Epithelial cell of esophagus (primary cell): Measurements from ENCODE around the gene YWHAG.
A peak's percentile ranks its signal among the peaks of the same experiment; 100 is the strongest.

Experiments used
- DNase-seq: peaks from one replicate; pipeline ENCODE4 v3.0.0; 2010; ENCODE audit warnings: low read depth
- H3K4me3 ChIP-seq: 2 replicates; pipeline ENCODE4 v1.5.1; 2011; ENCODE audit warnings: mild to moderate bottlenecking, low read length, control low read depth
- CTCF ChIP-seq: IDR thresholded peaks from 2 replicates; pipeline ENCODE4 v1.5.1; 2011; ENCODE audit warnings: low read depth, mild to moderate bottlenecking, low read length, control low read depth, inconsistent platforms; ENCODE audit not compliant: insufficient read depth; ENCODE audit errors: missing control alignments

YWHAG gene

GRCh38 chr7:76377186-76377918, 18.6 kb upstream of the YWHAG start:
- H3K4me3 ChIP-seq: no peak overlapping the region
- no peak for DNase-seq
- no peak for TF ChIP-seq CTCF

- no peak for DNase-seq
- no peak overlapping the region for H3K4me3 ChIP-seq
- TF ChIP-seq CTCF: no peak
Measured at GRCh38 chr7:76375251-76375650, 16.5 kb upstream of the YWHAG start.

GRCh38 chr7:76372984-76373833, 14.4 kb upstream of the YWHAG start:
- no peak overlapping the region for H3K4me3 ChIP-seq
- TF ChIP-seq CTCF: no peak
- DNase-seq: peak; percentile 92

GRCh38 chr7:76371396-76371795, 12.6 kb upstream of the YWHAG start:
- DNase-seq: no peak
- no peak for TF ChIP-seq CTCF
- H3K4me3 ChIP-seq: no peak overlapping the region

GRCh38 chr7:76369018-76369417, 10.2 kb upstream of the YWHAG start:
- peak; percentile 48 for DNase-seq
- no peak for TF ChIP-seq CTCF
- no peak overlapping the region for H3K4me3 ChIP-seq

GRCh38 chr7:76368190-76368589, 9.4 kb upstream of the YWHAG start:
- DNase-seq: no peak
- no peak overlapping the region for H3K4me3 ChIP-seq
- no peak for TF ChIP-seq CTCF
